Prostate gland (tissue), 2 donors: Measurements from ENCODE around the gene ANO8.

Experiments used
- CTCF ChIP-seq, 4 experiments: fragments of 200-600 bp in 2 of 4; fragments of 450-650 bp in 2 of 4; sonication (generic) in 2 of 4; IDR thresholded peaks; 1 replicate in 3 of 4; 2 replicates in 1 of 4; pipeline ENCODE4 v1.5.1; 2016 to 2019; ENCODE audit warnings: antibody characterized with exemption in 4 of 4, mild to moderate bottlenecking in 2 of 4, moderate library complexity in 2 of 4
- POLR2A ChIP-seq: fragments of 450-650 bp; IDR thresholded peaks from one replicate; pipeline ENCODE4 v1.6.1; 2016; ENCODE audit warnings: antibody characterized with exemption, mild to moderate bottlenecking
- POLR2AphosphoS5 ChIP-seq: sonication (generic); formaldehyde crosslinking; IDR thresholded peaks from one replicate; pipeline ENCODE4 v1.6.1; 2017; ENCODE audit warnings: antibody characterized with exemption

GRCh38 chr19:17332677-17333581 is 1.7 kb downstream of the ANO8 start:
- TF ChIP-seq POLR2A (no peak), CTCF (IDR thresholded peaks at IDR 0.05) (no peak), POLR2AphosphoS5 (no peak)
